HTERT RPE-1 (cell line): Measurements from ENCODE around the gene QARS1.

Source experiments
- in situ Hi-C: fragments of 300-500 bp; cut with MboI; formaldehyde crosslinking; loops from 4 replicates; pipeline ENCODE4 v1.14.3; 2020; ENCODE audit warnings: low sequenced_read_pairs

Gene QARS1

DNA sequence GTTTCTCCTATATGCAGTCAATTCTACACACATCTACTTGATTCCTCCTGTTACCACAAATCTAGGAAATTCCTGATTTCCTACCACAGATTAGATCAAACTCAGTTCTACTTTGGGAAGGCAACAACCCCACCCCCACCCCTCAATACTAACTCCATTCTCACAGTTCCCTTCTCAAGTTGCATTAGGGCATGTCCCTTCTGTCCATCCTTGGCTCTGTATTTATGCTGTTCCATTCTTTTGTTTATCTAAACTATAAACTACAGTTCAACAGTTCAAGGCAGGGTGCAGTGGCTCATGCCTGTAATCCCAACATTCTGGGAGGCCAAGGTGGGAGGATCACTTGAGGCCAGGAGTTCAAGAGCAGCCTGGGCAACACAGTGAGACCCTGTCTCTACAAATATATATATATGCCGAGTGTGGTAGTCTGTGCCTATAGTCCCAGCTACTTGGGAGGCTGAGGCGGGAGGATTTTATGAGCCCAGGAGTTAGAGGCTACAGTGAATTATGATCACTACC is 50.2 kb downstream of the QARS1 start:
- in situ Hi-C loops = no loop called here

- in situ Hi-C loops = no loop called here
These were observed 51.0 kb downstream of the QARS1 start for GRCh38 chr3:49053543-49053942.
